Hair follicle dermal papilla cell (primary cell): ENCODE measurements around the gene NXT2. TPM values are rescaled to one million over a fixed set of nuclear protein-coding genes. Genes with fewer than 3 reads are reported as not detected.

Source experiments
- total RNA-seq: library from RNA; depleted of rRNA; stranded (reverse); fragments of >200 nt; gene quantifications from 2 replicates; pipeline ENCODE4 v1.2.3, GENCODE V29; 2012

Gene NXT2
- total RNA-seq: 12.5 and 13.0 TPM in 2 replicates

GRCh38 chrX:109536439-109537323 is at the start of gene NXT2:
Gene NXT2, plus strand, starts transcription at chrX:109536844. Its CDS starts 163 bp downstream, at chrX:109537007.

Other genes starting within 250 kb of the NXT2 start
- gene GUCY2F, start 54.8 kb upstream of the NXT2 start, total RNA-seq: under 0.01 TPM in 1 of 2 replicates, not detected in the other
- 0.16 and 0.24 TPM in 2 replicates for gene KCNE5, start 88.3 kb downstream of the NXT2 start, total RNA-seq
- 125 and 133 TPM in 2 replicates for gene ACSL4, start 196.4 kb downstream of the NXT2 start, total RNA-seq